GM18868 (cell line): ENCODE measurements around the gene COL23A1.
"Not testable (repeated sequence)": the region's sequence is repeated elsewhere in the genome, so short reads cannot be mapped to it uniquely, and the experiment has no call there.

ENCODE experiments used
- ATAC-seq: cut with Tn5 transposase; IDR thresholded peaks from one replicate; pipeline ENCODE4 v1.9.1; 2021; ENCODE audit warnings: mild to moderate bottlenecking, moderate library complexity; ENCODE audit not compliant: unreplicated experiment

COL23A1 gene

GRCh38 chr5:178312880-178313282 lies 277.3 kb downstream of the COL23A1 start:
- no peak for ATAC-seq

GRCh38 chr5:178310130-178310865 lies 279.9 kb downstream of the COL23A1 start:
- no peak for ATAC-seq

GRCh38 chr5:178309271-178310013 lies 280.8 kb downstream of the COL23A1 start:
- ATAC-seq = no peak

- no peak for ATAC-seq
Observed at GRCh38 chr5:178308541-178309092, 281.6 kb downstream of the COL23A1 start.

GRCh38 chr5:178307267-178308045 lies 282.7 kb downstream of the COL23A1 start:
- no peak for ATAC-seq

GRCh38 chr5:178306430-178307225 lies 283.6 kb downstream of the COL23A1 start:
- no peak for ATAC-seq

- ATAC-seq = no peak
Observed at GRCh38 chr5:178305801-178306200, 284.4 kb downstream of the COL23A1 start.

- ATAC-seq = no peak
Observed at GRCh38 chr5:178304761-178305645, 285.2 kb downstream of the COL23A1 start.

- no peak for ATAC-seq
Observed at GRCh38 chr5:178304016-178304415, 286.2 kb downstream of the COL23A1 start.

- not testable (repeated sequence) for ATAC-seq
Observed at GRCh38 chr5:178302321-178302720, 287.9 kb downstream of the COL23A1 start.

GRCh38 chr5:178301641-178302040 lies 288.6 kb downstream of the COL23A1 start:
- ATAC-seq = no peak

GRCh38 chr5:178298283-178298807 lies 291.8 kb downstream of the COL23A1 start:
- ATAC-seq = no peak

GRCh38 chr5:178297751-178298150 lies 292.4 kb downstream of the COL23A1 start:
- ATAC-seq = no peak

GRCh38 chr5:178296066-178296465 lies 294.1 kb downstream of the COL23A1 start:
- ATAC-seq = no peak

GRCh38 chr5:178295589-178295988 lies 294.6 kb downstream of the COL23A1 start:
- no peak for ATAC-seq

GRCh38 chr5:178293815-178294214 lies 296.4 kb downstream of the COL23A1 start:
- no peak for ATAC-seq

GRCh38 chr5:178293400-178293799 lies 296.8 kb downstream of the COL23A1 start:
- no peak for ATAC-seq

GRCh38 chr5:178292826-178293205 lies 297.4 kb downstream of the COL23A1 start:
- ATAC-seq = no peak
